Naive thymus-derived CD4-positive, alpha-beta T cell (primary cell): ENCODE data around the gene ALG12. TPM values are rescaled to one million over a fixed set of nuclear protein-coding genes. Genes with fewer than 3 reads are reported as not detected.

ENCODE experiments used
- ATAC-seq: fragments of 150-1000 bp; cut with Tn5 transposase; 2 replicates; pipeline ENCODE4 v1.10.0; 2021; ENCODE audit warnings: mild to moderate bottlenecking, moderate library complexity
- CTCF ChIA-PET: fragments of 350-600 bp; sonication (Branson Sonifier 250); formaldehyde crosslinking; loops from one replicate; lab custom pipeline; 2021; ENCODE audit warnings: antibody characterized with exemption; lab: Charles Lee
- POLR2A ChIA-PET: fragments of 350-600 bp; sonication (Branson Sonifier 250); formaldehyde crosslinking; loops from one replicate; lab custom pipeline; 2021; ENCODE audit warnings: antibody characterized with exemption, inconsistent platforms; lab: Charles Lee
- DNase-seq, 9 donors: peaks; one replicate each; pipeline versions ENCODE4 v3.0.0 to v3.0.0-alpha.2; 2020 to 2022; ENCODE audit warnings: mixed read lengths in 1 of 9
- H3K27ac ChIP-seq: one replicate; pipeline ENCODE4 v1.7.0; 2013; ENCODE audit warnings: mild to moderate bottlenecking, low read depth, low read length, moderate library complexity
- H3K27me3 ChIP-seq, 2 donors: one replicate each; pipeline ENCODE4 v1.7.0; 2013; ENCODE audit warnings: low read length in 2 of 2, mild to moderate bottlenecking in 2 of 2, moderate library complexity in 2 of 2; ENCODE audit not compliant: control insufficient read depth in 2 of 2, insufficient read depth in 2 of 2
- H3K36me3 ChIP-seq, 3 experiments: 1 replicate in 2 of 3; 2 replicates in 1 of 3; pipeline ENCODE4 v1.7.0; 2013; ENCODE audit warnings: low read length in 3 of 3, mild to moderate bottlenecking in 3 of 3, moderate library complexity in 1 of 3; ENCODE audit not compliant: insufficient read depth in 3 of 3, control insufficient read depth in 2 of 3
- H3K4me1 ChIP-seq, 2 donors: one replicate each; pipeline ENCODE4 v1.7.0; 2013; ENCODE audit warnings: low read length in 2 of 2, mild to moderate bottlenecking in 2 of 2, moderate library complexity in 1 of 2; ENCODE audit not compliant: control insufficient read depth in 2 of 2, insufficient read depth in 2 of 2
- H3K4me3 ChIP-seq: 2 replicates; pipeline ENCODE4 v1.7.0; 2013; ENCODE audit warnings: mild to moderate bottlenecking, low read length
- H3K9me3 ChIP-seq, 3 experiments: 1 replicate in 2 of 3; 2 replicates in 1 of 3; pipeline ENCODE4 v1.7.0; 2013; ENCODE audit warnings: low read length in 3 of 3; ENCODE audit not compliant: control insufficient read depth in 2 of 3
- H3K27ac Mint-ChIP-seq, 9 donors: one replicate each; pipeline ENCODE4 v1.8.0; 2020 to 2022; ENCODE audit warnings: mixed read lengths in 9 of 9, mild to moderate bottlenecking in 8 of 9, moderate library complexity in 5 of 9, inconsistent platforms in 2 of 9
- H3K27me3 Mint-ChIP-seq, 5 donors: one replicate each; pipeline ENCODE4 v1.8.0; 2021 to 2022; ENCODE audit warnings: mixed read lengths in 5 of 5, mild to moderate bottlenecking in 1 of 5
- H3K36me3 Mint-ChIP-seq, 5 donors: one replicate each; pipeline ENCODE4 v1.8.0; 2020 to 2022; ENCODE audit warnings: mixed read lengths in 5 of 5, mild to moderate bottlenecking in 3 of 5, inconsistent platforms in 1 of 5
- H3K4me1 Mint-ChIP-seq, 7 donors: one replicate each; pipeline ENCODE4 v1.8.0; 2020 to 2022; ENCODE audit warnings: mixed read lengths in 7 of 7, mild to moderate bottlenecking in 3 of 7, inconsistent platforms in 1 of 7
- H3K4me3 Mint-ChIP-seq, 10 donors: one replicate each; pipeline ENCODE4 v1.8.0; 2020 to 2022; ENCODE audit warnings: mild to moderate bottlenecking in 10 of 10, mixed read lengths in 10 of 10, moderate library complexity in 6 of 10, inconsistent platforms in 2 of 10
- H3K9me3 Mint-ChIP-seq, 11 donors: one replicate each; pipeline ENCODE4 v1.8.0; 2020 to 2022; ENCODE audit warnings: mixed read lengths in 11 of 11, mild to moderate bottlenecking in 4 of 11, inconsistent platforms in 1 of 11, moderate library complexity in 1 of 11
- intact Hi-C, 2 donors: fragments of 100-400 bp; cut with micrococcal nuclease; formaldehyde crosslinking; loops; one replicate each; pipeline ENCODE4 v1.15.1; 2023
- polyA plus RNA-seq, 2 donors: library from polyadenylated mRNA; unstranded; fragments of 300-500 nt; fragmentation: Illumina TruSeq; gene quantifications; one replicate each; pipeline ENCODE4 v1.2.3, GENCODE V29; 2021
- total RNA-seq, 6 experiments: library from RNA in 5 of 6; stranded (reverse) in 5 of 6; gene quantifications; 1 replicate in 5 of 6; 2 replicates in 1 of 6; pipeline ENCODE4 v1.2.3 and lab custom pipeline; 2021 to 2026

ALG12 gene
- total and polyA plus RNA-seq, 7 experiments from 2014 or later = 10.4 to 22.4 (median 19.5) TPM

DNA sequence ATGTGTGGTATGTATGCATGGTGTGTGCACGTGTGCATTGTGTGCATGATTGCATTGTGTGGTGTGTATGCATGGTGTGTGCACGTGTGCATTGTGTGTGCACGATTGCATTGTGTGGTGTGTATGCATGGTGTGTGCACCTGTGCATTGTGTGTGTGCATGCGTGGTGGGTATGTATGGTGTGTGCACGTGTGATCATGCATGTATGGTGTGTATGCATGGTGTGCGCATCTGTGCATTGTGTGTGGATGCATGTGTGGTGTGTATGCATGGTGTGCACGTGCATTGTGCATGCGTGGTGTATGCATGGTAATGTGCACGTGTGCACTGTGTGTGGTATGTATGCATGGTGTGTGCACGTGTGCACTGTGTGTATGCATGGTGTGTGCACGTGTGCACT lies 16.8 kb downstream of the ALG12 start:
- Mint-ChIP-seq H3K4me3 (no peak overlapping the region), H3K27ac (peak overlapping the region in 1 of 9 donors; percentile 58), H3K36me3 (peaks cover 12 to 42% (median 16%) of the 10 kb centered on the region in 5 donors), H3K9me3 (peaks cover 0 to 9% (median 0%) of the 10 kb centered on the region in 11 donors), H3K27me3 (no peaks in the 10 kb centered on the region), H3K4me1 (peaks cover 0 to 5% (median 0%) of the 10 kb centered on the region in 7 donors)
- ChIA-PET CTCF (interaction anchor here (0.6 kb wide), 1 partner anchor 113 kb away, joined by 3 read pairs; no protein-coding TSS in a partner anchor), POLR2A (no interaction called here)
- no peak for ATAC-seq
- Histone ChIP-seq H3K36me3 (peaks cover 0 to 60% (median 17%) of the 10 kb centered on the region in 3 experiments), H3K4me1 (no peaks in the 10 kb centered on the region), H3K4me3 (no peak overlapping the region), H3K27ac (no peak overlapping the region), H3K9me3 (no peaks in the 10 kb centered on the region), H3K27me3 (no peaks in the 10 kb centered on the region)
- no peak for DNase-seq
- intact Hi-C loops = no loop called here

DNA sequence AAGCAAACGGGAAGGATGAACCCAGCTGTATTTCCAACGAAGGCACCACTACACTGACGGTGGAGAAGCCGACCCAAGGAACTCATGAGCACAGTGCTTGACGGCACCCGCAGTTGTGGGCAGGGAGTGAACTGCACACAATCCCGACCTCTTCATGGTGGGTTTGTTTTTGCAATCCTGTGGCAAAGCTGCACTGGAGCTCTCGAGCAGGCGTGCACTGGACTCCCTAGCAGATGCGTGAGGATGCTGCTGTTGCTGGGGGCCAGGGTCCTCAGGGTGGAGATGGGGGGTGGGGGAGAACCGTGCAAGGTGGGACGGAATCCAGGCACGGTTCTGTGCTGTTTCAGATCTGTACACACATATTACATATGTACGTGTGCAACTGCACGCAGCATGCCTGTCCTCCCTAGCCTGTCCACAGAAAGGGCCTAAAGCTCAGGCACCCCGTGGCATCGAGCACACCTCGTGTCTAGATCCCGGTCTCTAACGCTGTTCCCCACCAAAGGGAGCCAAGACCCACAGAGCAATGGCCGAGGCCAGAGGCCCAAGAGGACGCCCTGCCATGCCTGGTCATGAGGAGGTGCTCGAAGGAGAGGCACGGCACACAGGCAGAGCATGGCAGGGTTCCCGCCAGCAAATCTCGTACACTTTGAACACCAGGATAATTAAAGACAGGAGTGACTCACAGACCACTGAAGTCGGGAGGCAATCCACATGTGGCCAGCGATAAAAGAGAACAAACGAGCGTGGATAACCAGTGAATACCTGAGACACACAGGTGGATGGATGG lies 17.6 kb downstream of the ALG12 start:
- DNase-seq (no peak), ATAC-seq (no peak)
- POLR2A ChIA-PET = interaction anchor here (0.9 kb wide), 1 partner anchor 25 kb away, joined by 3 read pairs; no protein-coding TSS in a partner anchor
- Mint-ChIP-seq H3K9me3 (peaks cover 0 to 9% (median 0%) of the 10 kb centered on the region in 11 donors), H3K4me1 (peaks cover 0 to 5% (median 0%) of the 10 kb centered on the region in 7 donors), H3K27ac (peak overlapping the region in 1 of 9 donors; percentile 38), H3K36me3 (peaks cover 12 to 40% (median 16%) of the 10 kb centered on the region in 5 donors), H3K4me3 (no peak overlapping the region), H3K27me3 (no peaks in the 10 kb centered on the region)
- CTCF ChIA-PET = interaction anchor here (0.6 kb wide), 1 partner anchor 112 kb away, joined by 3 read pairs; no protein-coding TSS in a partner anchor
- Histone ChIP-seq H3K27ac (no peak overlapping the region), H3K9me3 (no peaks in the 10 kb centered on the region), H3K4me1 (no peaks in the 10 kb centered on the region), H3K36me3 (peaks cover 0 to 52% (median 17%) of the 10 kb centered on the region in 3 experiments), H3K4me3 (no peak overlapping the region), H3K27me3 (no peaks in the 10 kb centered on the region)
- intact Hi-C loops = no loop called here

DNA sequence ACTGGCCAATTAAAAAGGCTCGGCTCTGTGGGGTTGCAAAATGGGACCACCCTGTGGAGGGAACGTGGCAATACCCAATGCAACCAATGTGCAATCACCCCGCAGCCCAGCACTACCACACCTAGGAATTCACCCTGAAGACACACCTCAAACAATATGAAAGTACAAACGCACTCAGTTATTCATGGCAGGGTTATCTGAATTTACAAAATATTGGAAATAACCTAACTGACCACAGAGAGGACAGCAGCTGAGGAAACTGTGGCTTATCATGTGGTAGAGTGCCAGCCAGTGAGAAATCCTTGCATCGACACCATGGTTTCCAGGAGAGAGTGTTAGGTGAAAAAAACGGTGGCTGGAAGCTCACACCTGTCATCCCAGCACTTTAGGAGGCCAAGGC lies 18.7 kb downstream of the ALG12 start:
- no peak for ATAC-seq
- peaks cover 0 to 11% (median 1%) of the 10 kb centered on the region in 11 donors for H3K9me3 Mint-ChIP-seq
- H3K4me3 Mint-ChIP-seq = no peak overlapping the region
- CTCF ChIA-PET = interaction anchor here (0.7 kb wide), 1 partner anchor 251 kb away, joined by 3 read pairs; no protein-coding TSS in a partner anchor
- Histone ChIP-seq H3K4me1 (no peaks in the 10 kb centered on the region), H3K9me3 (no peaks in the 10 kb centered on the region), H3K27ac (no peak overlapping the region), H3K27me3 (no peaks in the 10 kb centered on the region), H3K36me3 (peaks cover 0 to 44% (median 17%) of the 10 kb centered on the region in 3 experiments), H3K4me3 (no peak overlapping the region)
- H3K27ac Mint-ChIP-seq = no peak overlapping the region
- DNase-seq = no peak
- H3K36me3 Mint-ChIP-seq = peaks cover 14 to 39% (median 16%) of the 10 kb centered on the region in 5 donors
- H3K27me3 Mint-ChIP-seq = no peaks in the 10 kb centered on the region
- peaks cover 0 to 7% (median 2%) of the 10 kb centered on the region in 7 donors for H3K4me1 Mint-ChIP-seq
- POLR2A ChIA-PET = interaction anchor here (0.9 kb wide), 1 partner anchor 24 kb away, joined by 3 read pairs; no protein-coding TSS in a partner anchor
- intact Hi-C loops = no loop called here

DNA sequence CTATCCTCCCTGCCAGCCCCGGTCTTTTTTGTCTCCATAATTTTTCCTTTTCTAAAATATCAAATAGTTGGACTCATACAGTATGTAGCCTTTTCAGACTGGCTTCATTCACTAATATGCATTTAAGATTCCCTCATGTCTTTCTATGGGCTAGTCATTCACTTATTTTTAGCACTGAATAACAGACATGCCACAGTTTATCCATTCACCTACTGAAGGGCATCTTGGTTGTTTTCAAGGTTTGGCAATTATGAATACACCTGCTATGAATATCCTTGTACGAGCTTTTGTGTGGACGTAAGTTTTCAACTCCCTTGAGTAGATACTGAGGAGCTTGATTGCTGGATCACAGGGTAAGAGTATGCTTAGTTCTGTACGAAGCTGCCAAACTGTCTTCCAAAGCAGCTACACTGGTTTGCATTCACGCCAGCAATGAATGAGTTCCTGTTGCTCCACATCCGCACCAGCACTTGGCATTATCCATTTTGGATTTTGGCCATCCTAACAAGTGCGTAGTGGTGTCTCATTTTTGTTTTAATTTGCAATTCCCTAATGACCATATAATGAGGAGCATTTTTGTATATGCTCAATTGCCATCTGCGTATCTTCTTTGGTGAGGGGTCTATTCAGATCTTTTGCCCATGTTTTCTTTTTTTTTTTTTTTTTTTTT lies 21.1 kb downstream of the ALG12 start:
- Histone ChIP-seq H3K36me3 (peaks cover 0 to 24% (median 4%) of the 10 kb centered on the region in 3 experiments), H3K4me3 (no peak overlapping the region), H3K27me3 (no peaks in the 10 kb centered on the region), H3K9me3 (no peaks in the 10 kb centered on the region), H3K27ac (no peak overlapping the region), H3K4me1 (no peaks in the 10 kb centered on the region)
- H3K4me3 Mint-ChIP-seq = no peak overlapping the region
- intact Hi-C loops = no loop called here
- H3K9me3 Mint-ChIP-seq = peaks cover 0 to 14% (median 6%) of the 10 kb centered on the region in 11 donors
- ChIA-PET POLR2A (interaction anchor here (0.7 kb wide), 1 partner anchor 42 kb away, joined by 3 read pairs; no protein-coding TSS in a partner anchor), CTCF (interaction anchor here (0.6 kb wide), 1 partner anchor 88 kb away, joined by 6 read pairs; no protein-coding TSS in a partner anchor)
- peaks cover 23 to 49% (median 31%) of the 10 kb centered on the region in 5 donors for H3K36me3 Mint-ChIP-seq
- H3K27ac Mint-ChIP-seq = peak overlapping the region in 3 of 9 donors; percentile 8 to 69 (median 28)
- H3K4me1 Mint-ChIP-seq = peaks cover 0 to 12% (median 5%) of the 10 kb centered on the region in 7 donors
- H3K27me3 Mint-ChIP-seq = no peaks in the 10 kb centered on the region
- ATAC-seq (no peak), DNase-seq (no peak)

DNA sequence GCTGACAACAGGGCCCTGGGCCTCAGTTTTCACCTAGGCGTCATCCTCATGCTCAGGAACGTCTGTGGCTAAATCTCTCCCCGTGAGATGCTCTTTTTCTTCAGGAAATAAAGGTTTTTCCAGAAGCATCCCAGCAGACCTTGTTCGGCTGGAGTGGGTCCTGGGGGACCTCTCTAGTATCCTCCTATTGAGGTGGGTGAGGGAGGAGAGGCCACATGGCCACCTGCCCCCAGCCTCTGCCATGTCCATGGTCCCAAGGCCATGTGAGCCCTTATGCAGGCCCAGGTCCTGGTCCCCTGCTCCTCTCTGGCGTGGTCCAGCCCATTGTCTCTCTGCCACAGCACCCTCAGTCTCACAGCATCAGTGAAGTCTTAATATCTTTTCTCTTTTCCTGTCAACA lies 22.0 kb downstream of the ALG12 start:
- Mint-ChIP-seq H3K36me3 (peaks cover 21 to 46% (median 32%) of the 10 kb centered on the region in 5 donors), H3K9me3 (peaks cover 0 to 16% (median 6%) of the 10 kb centered on the region in 11 donors), H3K4me3 (no peak overlapping the region), H3K27ac (peak overlapping the region in 2 of 9 donors; percentile 38 to 78), H3K27me3 (no peaks in the 10 kb centered on the region), H3K4me1 (peaks cover 0 to 12% (median 7%) of the 10 kb centered on the region in 7 donors)
- H3K27ac ChIP-seq = no peak overlapping the region
- H3K36me3 ChIP-seq = peaks cover 0 to 15% (median 2%) of the 10 kb centered on the region in 3 experiments
- ChIA-PET CTCF (no interaction called here), POLR2A (interaction anchor here (0.7 kb wide), 1 partner anchor 41 kb away, joined by 3 read pairs; no protein-coding TSS in a partner anchor)
- ATAC-seq (no peak), DNase-seq (no peak)
- H3K4me1 ChIP-seq = no peaks in the 10 kb centered on the region
- H3K27me3 ChIP-seq = no peaks in the 10 kb centered on the region
- H3K4me3 ChIP-seq = no peak overlapping the region
- intact Hi-C loops = no loop called here
- no peaks in the 10 kb centered on the region for H3K9me3 ChIP-seq

- Histone ChIP-seq H3K9me3 (no peaks in the 10 kb centered on the region), H3K27ac (no peak overlapping the region), H3K36me3 (no peaks in the 10 kb centered on the region), H3K4me1 (no peaks in the 10 kb centered on the region), H3K27me3 (no peaks in the 10 kb centered on the region), H3K4me3 (no peak overlapping the region)
- POLR2A ChIA-PET = interaction anchor here (1.2 kb wide), 1 partner anchor 35 kb away, joined by 3 read pairs; no protein-coding TSS in a partner anchor
- no peaks in the 10 kb centered on the region for H3K27me3 Mint-ChIP-seq
- H3K4me1 Mint-ChIP-seq = peaks cover 0 to 12% (median 7%) of the 10 kb centered on the region in 7 donors
- H3K36me3 Mint-ChIP-seq = peaks cover 17 to 54% (median 35%) of the 10 kb centered on the region in 5 donors
- H3K27ac Mint-ChIP-seq = peak overlapping the region in 2 of 9 donors; percentile 25 to 69
- no peak overlapping the region for H3K4me3 Mint-ChIP-seq
- intact Hi-C loops = no loop called here
- H3K9me3 Mint-ChIP-seq = peaks cover 0 to 17% (median 6%) of the 10 kb centered on the region in 11 donors
- ATAC-seq (no peak), DNase-seq (no peak)
- CTCF ChIA-PET = interaction anchor here (0.6 kb wide), 1 partner anchor 32 kb away, joined by 5 read pairs; no protein-coding TSS in a partner anchor
These were observed 23.8 kb downstream of the ALG12 start for GRCh38 chr22:49894322-49895054.
